ENCODE results near the gene LUC7L3.

DNA sequence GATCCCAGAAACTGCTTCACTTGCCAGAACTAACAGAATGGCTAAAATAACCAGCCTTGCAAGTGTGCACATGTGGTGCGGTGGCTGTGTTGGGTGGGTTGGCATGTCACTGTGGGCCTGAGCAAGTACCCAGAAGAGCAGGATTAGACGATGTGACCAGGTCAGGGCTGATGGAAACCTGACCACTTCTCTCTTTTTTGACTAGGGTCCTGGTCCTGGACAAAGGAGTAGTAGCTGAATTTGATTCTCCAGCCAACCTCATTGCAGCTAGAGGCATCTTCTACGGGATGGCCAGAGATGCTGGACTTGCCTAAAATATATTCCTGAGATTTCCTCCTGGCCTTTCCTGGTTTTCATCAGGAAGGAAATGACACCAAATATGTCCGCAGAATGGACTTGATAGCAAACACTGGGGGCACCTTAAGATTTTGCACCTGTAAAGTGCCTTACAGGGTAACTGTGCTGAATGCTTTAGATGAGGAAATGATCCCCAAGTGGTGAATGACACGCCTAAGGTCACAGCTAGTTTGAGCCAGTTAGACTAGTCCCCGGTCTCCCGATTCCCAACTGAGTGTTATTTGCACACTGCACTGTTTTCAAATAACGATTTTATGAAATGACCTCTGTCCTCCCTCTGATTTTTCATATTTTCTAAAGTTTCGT is 28.4 kb upstream of the LUC7L3 start:
- TF ChIP-seq, protein P1, sequence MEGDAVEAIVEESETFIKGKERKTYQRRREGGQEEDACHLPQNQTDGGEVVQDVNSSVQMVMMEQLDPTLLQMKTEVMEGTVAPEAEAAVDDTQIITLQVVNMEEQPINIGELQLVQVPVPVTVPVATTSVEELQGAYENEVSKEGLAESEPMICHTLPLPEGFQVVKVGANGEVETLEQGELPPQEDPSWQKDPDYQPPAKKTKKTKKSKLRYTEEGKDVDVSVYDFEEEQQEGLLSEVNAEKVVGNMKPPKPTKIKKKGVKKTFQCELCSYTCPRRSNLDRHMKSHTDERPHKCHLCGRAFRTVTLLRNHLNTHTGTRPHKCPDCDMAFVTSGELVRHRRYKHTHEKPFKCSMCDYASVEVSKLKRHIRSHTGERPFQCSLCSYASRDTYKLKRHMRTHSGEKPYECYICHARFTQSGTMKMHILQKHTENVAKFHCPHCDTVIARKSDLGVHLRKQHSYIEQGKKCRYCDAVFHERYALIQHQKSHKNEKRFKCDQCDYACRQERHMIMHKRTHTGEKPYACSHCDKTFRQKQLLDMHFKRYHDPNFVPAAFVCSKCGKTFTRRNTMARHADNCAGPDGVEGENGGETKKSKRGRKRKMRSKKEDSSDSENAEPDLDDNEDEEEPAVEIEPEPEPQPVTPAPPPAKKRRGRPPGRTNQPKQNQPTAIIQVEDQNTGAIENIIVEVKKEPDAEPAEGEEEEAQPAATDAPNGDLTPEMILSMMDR (IDR thresholded peaks at IDR 0.05; ENCODE audit: low read length), result no peak
- TF ChIP-seq EZH2phosphoT487 (IDR thresholded peaks at IDR 0.05; ENCODE audit: low read length), result no peak

All from MM.1S (cell line).